Activated naive CD8-positive, alpha-beta T cell treated with anti-CD3 and anti-CD28 coated beads, Interleukin-2, amount 50 U/mL, for 24 hours (primary cell): Measurements from ENCODE around the gene HAGHL.
A peak's percentile ranks its signal among the peaks of the same experiment; 100 is the strongest.
"Not testable (repeated sequence)": the region's sequence is repeated elsewhere in the genome, so short reads cannot be mapped to it uniquely, and the experiment has no call there.

Experiments used
- ATAC-seq: fragments of 150-1000 bp; cut with Tn5 transposase; one replicate; pipeline ENCODE4 v1.10.0; 2021
- DNase-seq: peaks from one replicate; pipeline ENCODE4 v3.0.0; 2021
- H3K27ac Mint-ChIP-seq: one replicate; pipeline ENCODE4 v1.8.0; 2021; ENCODE audit warnings: mild to moderate bottlenecking, mixed read lengths
- H3K27me3 Mint-ChIP-seq: one replicate; pipeline ENCODE4 v1.8.0; 2021; ENCODE audit warnings: mixed read lengths
- H3K36me3 Mint-ChIP-seq: one replicate; pipeline ENCODE4 v1.8.0; 2021; ENCODE audit warnings: low read depth, mixed read lengths
- H3K4me1 Mint-ChIP-seq: one replicate; pipeline ENCODE4 v1.8.0; 2021; ENCODE audit warnings: mixed read lengths
- H3K4me3 Mint-ChIP-seq: one replicate; pipeline ENCODE4 v1.8.0; 2021; ENCODE audit warnings: mild to moderate bottlenecking, moderate library complexity, mixed read lengths
- H3K9me3 Mint-ChIP-seq: one replicate; pipeline ENCODE4 v1.8.0; 2021; ENCODE audit warnings: mixed read lengths

Gene HAGHL

GRCh38 chr16:684071-684794 lies 42.7 kb upstream of the HAGHL start, which contains the start of gene JMJD8:
Gene JMJD8 (minus strand): TSS chr16:684334. CDS start chr16:684319, 15 bp downstream.
- Mint-ChIP-seq H3K27me3 (no peaks in the 10 kb centered on the region), H3K4me3 (peak within 1 kb of the TSS; percentile 82), H3K27ac (peak within 1 kb of the TSS; percentile 54), H3K36me3 (peaks cover 20% of the 10 kb centered on the region), H3K4me1 (peaks cover 41% of the 10 kb centered on the region), H3K9me3 (no peaks in the 10 kb centered on the region)
- DNase-seq (peak; percentile 99), ATAC-seq (peak; percentile 83)

GRCh38 chr16:684961-685696 lies 41.8 kb upstream of the HAGHL start:
- no peak overlapping the region for H3K27ac Mint-ChIP-seq
- no peak overlapping the region for H3K4me3 Mint-ChIP-seq

GRCh38 chr16:685967-686366 lies 40.9 kb upstream of the HAGHL start:
- DNase-seq (peak; percentile 46), ATAC-seq (no peak)
- H3K36me3 Mint-ChIP-seq = peaks cover 19% of the 10 kb centered on the region
- H3K9me3 Mint-ChIP-seq = no peaks in the 10 kb centered on the region
- H3K4me1 Mint-ChIP-seq = peaks cover 42% of the 10 kb centered on the region
- no peak overlapping the region for H3K4me3 Mint-ChIP-seq
- peak overlapping the region; percentile 11 for H3K27ac Mint-ChIP-seq
- H3K27me3 Mint-ChIP-seq = no peaks in the 10 kb centered on the region

More at GRCh38 chr16:684961-685696, 41.8 kb upstream of the HAGHL start:
- H3K9me3 Mint-ChIP-seq = no peaks in the 10 kb centered on the region
- H3K4me1 Mint-ChIP-seq = peaks cover 41% of the 10 kb centered on the region
- no peak for DNase-seq
- H3K36me3 Mint-ChIP-seq = peaks cover 20% of the 10 kb centered on the region
- H3K27me3 Mint-ChIP-seq = no peaks in the 10 kb centered on the region
- no peak for ATAC-seq

GRCh38 chr16:686459-687260 lies 40.2 kb upstream of the HAGHL start:
- ATAC-seq (no peak), DNase-seq (no peak)
- Mint-ChIP-seq H3K4me3 (no peak overlapping the region), H3K9me3 (no peaks in the 10 kb centered on the region), H3K4me1 (peaks cover 35% of the 10 kb centered on the region), H3K36me3 (peaks cover 14% of the 10 kb centered on the region), H3K27ac (no peak overlapping the region), H3K27me3 (no peaks in the 10 kb centered on the region)

GRCh38 chr16:687499-687898 lies 39.4 kb upstream of the HAGHL start:
- H3K27ac Mint-ChIP-seq = no peak overlapping the region
- H3K4me1 Mint-ChIP-seq = peaks cover 27% of the 10 kb centered on the region
- H3K27me3 Mint-ChIP-seq = no peaks in the 10 kb centered on the region
- no peaks in the 10 kb centered on the region for H3K9me3 Mint-ChIP-seq
- H3K4me3 Mint-ChIP-seq = no peak overlapping the region
- H3K36me3 Mint-ChIP-seq = peaks cover 7% of the 10 kb centered on the region
- ATAC-seq = no peak
- DNase-seq = no peak

GRCh38 chr16:689175-689897 lies 37.6 kb upstream of the HAGHL start:
- H3K4me3 Mint-ChIP-seq = peak overlapping the region; percentile 86
- peaks cover 19% of the 10 kb centered on the region for H3K4me1 Mint-ChIP-seq
- H3K27ac Mint-ChIP-seq = peak overlapping the region; percentile 81
- ATAC-seq (no peak), DNase-seq (no peak)
- H3K27me3 Mint-ChIP-seq = peaks cover 3% of the 10 kb centered on the region
- H3K9me3 Mint-ChIP-seq = no peaks in the 10 kb centered on the region
- peaks cover 3% of the 10 kb centered on the region for H3K36me3 Mint-ChIP-seq

GRCh38 chr16:691242-691641 lies 35.7 kb upstream of the HAGHL start:
- Mint-ChIP-seq H3K4me1 (peaks cover 23% of the 10 kb centered on the region), H3K4me3 (peak overlapping the region; percentile 36)
- not testable (repeated sequence) for H3K36me3 Mint-ChIP-seq, H3K9me3 Mint-ChIP-seq, H3K27ac Mint-ChIP-seq, DNase-seq, H3K27me3 Mint-ChIP-seq, ATAC-seq

GRCh38 chr16:692356-693108 lies 34.4 kb upstream of the HAGHL start:
- ATAC-seq (no peak), DNase-seq (no peak)
- Mint-ChIP-seq H3K9me3 (no peaks in the 10 kb centered on the region), H3K4me3 (no peak overlapping the region), H3K4me1 (peaks cover 23% of the 10 kb centered on the region), H3K27ac (no peak overlapping the region), H3K36me3 (no peaks in the 10 kb centered on the region), H3K27me3 (peaks cover 6% of the 10 kb centered on the region)

- H3K9me3 Mint-ChIP-seq = no peaks in the 10 kb centered on the region
- no peak overlapping the region for H3K27ac Mint-ChIP-seq
- H3K27me3 Mint-ChIP-seq = peaks cover 6% of the 10 kb centered on the region
- H3K4me3 Mint-ChIP-seq = no peak overlapping the region
- no peak for ATAC-seq
- no peak for DNase-seq
- H3K4me1 Mint-ChIP-seq = peaks cover 22% of the 10 kb centered on the region
- no peaks in the 10 kb centered on the region for H3K36me3 Mint-ChIP-seq
These were observed 33.5 kb upstream of the HAGHL start for GRCh38 chr16:693364-693763.

- Mint-ChIP-seq H3K36me3 (no peaks in the 10 kb centered on the region), H3K9me3 (no peaks in the 10 kb centered on the region), H3K27ac (no peak overlapping the region), H3K27me3 (peaks cover 6% of the 10 kb centered on the region), H3K4me3 (no peak overlapping the region), H3K4me1 (peaks cover 18% of the 10 kb centered on the region)
- DNase-seq (no peak), ATAC-seq (no peak)
These were observed 33.1 kb upstream of the HAGHL start for GRCh38 chr16:693766-694165.

- Mint-ChIP-seq H3K27ac (no peak overlapping the region), H3K9me3 (no peaks in the 10 kb centered on the region), H3K27me3 (peaks cover 6% of the 10 kb centered on the region), H3K4me3 (peak overlapping the region; percentile 61), H3K4me1 (peaks cover 13% of the 10 kb centered on the region), H3K36me3 (no peaks in the 10 kb centered on the region)
- DNase-seq (no peak), ATAC-seq (no peak)
These were observed 32.6 kb upstream of the HAGHL start for GRCh38 chr16:694187-694862.

- H3K9me3 Mint-ChIP-seq = no peaks in the 10 kb centered on the region
- peaks cover 10% of the 10 kb centered on the region for H3K4me1 Mint-ChIP-seq
- peaks cover 6% of the 10 kb centered on the region for H3K27me3 Mint-ChIP-seq
- H3K4me3 Mint-ChIP-seq = no peak overlapping the region
- DNase-seq (no peak), ATAC-seq (no peak)
- no peaks in the 10 kb centered on the region for H3K36me3 Mint-ChIP-seq
- no peak overlapping the region for H3K27ac Mint-ChIP-seq
These were observed 32.0 kb upstream of the HAGHL start for GRCh38 chr16:694863-695354.
